Erythroblast (primary cell): ENCODE results near the gene MPHOSPH9.

Experiments
- GATA1 ChIP-seq: IDR thresholded peaks from 2 replicates; pipeline ENCODE4 v1.6.1; 2011; ENCODE audit warnings: low read depth, mild to moderate bottlenecking, control low read depth, low read length, moderate library complexity
- POLR2A ChIP-seq: IDR thresholded peaks from 2 replicates; pipeline ENCODE4 v1.6.1; 2011; ENCODE audit warnings: mild to moderate bottlenecking, low read length

GRCh38 chr12:123134271-123134671 is 98.7 kb downstream of the MPHOSPH9 start:
- TF ChIP-seq POLR2A = no peak
- TF ChIP-seq GATA1 = no peak
